SK-MEL-5 (cell line): ENCODE results near the gene LMO1. TPM values are rescaled to one million over a fixed set of nuclear protein-coding genes. Genes with fewer than 3 reads are reported as not detected.

Source experiments
- DNase-seq: peaks from one replicate; pipeline ENCODE4 v3.0.0-alpha.2; 2016; ENCODE audit warnings: low read depth, low spot score
- in situ Hi-C: cut with HindIII; loops from 2 replicates; pipeline ENCODE4 v1.10.0; 2016; ENCODE audit warnings: low sequenced_read_pairs, high pct_unique_total_duplicates, low pct_unique_long_range_greater_than_20kb
- total RNA-seq: library from RNA; depleted of rRNA; stranded (reverse); fragments of >200 nt; shearing (Covaris generic); gene quantifications from 2 replicates; pipeline ENCODE4 v1.2.3, GENCODE V29; 2014

The LMO1 gene
- total RNA-seq, 1 experiment from 2014 or later, result not detected

GRCh38 chr11:8235925-8236324, 27.8 kb downstream of the LMO1 start:
- no peak for DNase-seq
- in situ Hi-C loops, result no loop called here

GRCh38 chr11:8234910-8235309, 28.8 kb downstream of the LMO1 start:
- in situ Hi-C loops, result no loop called here
- DNase-seq, result no peak

GRCh38 chr11:8234425-8234821, 29.3 kb downstream of the LMO1 start:
- in situ Hi-C loops, result no loop called here

GRCh38 chr11:8233691-8234424, 29.8 kb downstream of the LMO1 start:
- no peak for DNase-seq
- in situ Hi-C loops, result no loop called here

More at GRCh38 chr11:8234425-8234821, 29.3 kb downstream of the LMO1 start:
- DNase-seq, result peak; percentile 73

GRCh38 chr11:8232849-8233606, 30.6 kb downstream of the LMO1 start:
- no peak for DNase-seq
- in situ Hi-C loops, result no loop called here

- DNase-seq, result no peak
- in situ Hi-C loops, result no loop called here
Measured at GRCh38 chr11:8232414-8232813, 31.3 kb downstream of the LMO1 start.

- in situ Hi-C loops, result no loop called here
- no peak for DNase-seq
Measured at GRCh38 chr11:8231979-8232378, 31.7 kb downstream of the LMO1 start.

- in situ Hi-C loops, result no loop called here
- DNase-seq, result no peak
Measured at GRCh38 chr11:8230921-8231847, 32.5 kb downstream of the LMO1 start.

- no peak for DNase-seq
- in situ Hi-C loops, result no loop called here
Measured at GRCh38 chr11:8230178-8230859, 33.4 kb downstream of the LMO1 start.

GRCh38 chr11:8229299-8230177, 34.1 kb downstream of the LMO1 start:
- DNase-seq, result no peak

GRCh38 chr11:8228231-8228630, 35.4 kb downstream of the LMO1 start:
- no peak for DNase-seq
- in situ Hi-C loops, result no loop called here

More at GRCh38 chr11:8229299-8230177, 34.1 kb downstream of the LMO1 start:
- in situ Hi-C loops, result no loop called here

GRCh38 chr11:8227156-8228152, 36.2 kb downstream of the LMO1 start:
- in situ Hi-C loops, result no loop called here

GRCh38 chr11:8225589-8226036, 38.1 kb downstream of the LMO1 start:
- DNase-seq, result peak; percentile 81
- in situ Hi-C loops, result no loop called here

More at GRCh38 chr11:8227156-8228152, 36.2 kb downstream of the LMO1 start:
- DNase-seq, result no peak

GRCh38 chr11:8224711-8225110, 39.0 kb downstream of the LMO1 start:
- in situ Hi-C loops, result no loop called here

GRCh38 chr11:8224161-8224591, 39.5 kb downstream of the LMO1 start:
- peak; percentile 23 for DNase-seq
- in situ Hi-C loops, result no loop called here

More at GRCh38 chr11:8224711-8225110, 39.0 kb downstream of the LMO1 start:
- no peak for DNase-seq
